ENCODE results near the gene PFN4.

DNA sequence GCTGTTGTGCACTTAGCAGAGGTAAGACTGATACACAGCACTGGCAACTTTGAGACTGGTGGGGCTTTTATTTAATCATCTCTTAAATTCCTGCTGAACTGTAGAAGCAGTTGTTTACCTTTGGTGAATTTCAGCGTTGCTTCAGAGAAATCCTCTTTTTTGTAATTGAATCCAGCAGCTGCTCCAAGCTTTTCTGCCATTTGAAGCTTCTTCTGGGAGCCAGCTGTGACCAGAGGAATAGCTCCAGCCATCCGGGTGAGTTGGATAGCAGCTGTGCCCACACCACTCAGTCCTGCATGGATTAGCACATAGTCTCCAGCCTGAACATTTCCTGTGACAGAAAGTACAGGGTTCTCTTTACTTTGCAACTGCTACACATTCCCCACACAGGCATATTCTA, 42.4 kb downstream of the PFN4 start:
- TF ChIP-seq EP300 (IDR thresholded peaks at IDR 0.05) (no peak), HOXB5 (CRISPR knock-in tag; IDR thresholded peaks at IDR 0.05) (no peak), HDAC2 (IDR thresholded peaks at IDR 0.05) (no peak), BHLHE40 (IDR thresholded peaks at IDR 0.05; ENCODE audit: low read depth, low read length) (no peak), NR3C1 (IDR thresholded peaks at IDR 0.05) (no peak), CEBPB (IDR thresholded peaks at IDR 0.05) (no peak), MYC (IDR thresholded peaks at IDR 0.05; ENCODE audit: borderline replicate concordance, low read length) (no peak), RNF2 (IDR thresholded peaks at IDR 0.05; ENCODE audit: borderline replicate concordance, low read depth) (no peak), SREBF2 (IDR thresholded peaks at IDR 0.05) (no peak), POLR2A (IDR thresholded peaks at IDR 0.05; ENCODE audit: low read length) (no peak), REST (IDR thresholded peaks at IDR 0.05) (no peak)
- TF ChIP-seq, protein P1, sequence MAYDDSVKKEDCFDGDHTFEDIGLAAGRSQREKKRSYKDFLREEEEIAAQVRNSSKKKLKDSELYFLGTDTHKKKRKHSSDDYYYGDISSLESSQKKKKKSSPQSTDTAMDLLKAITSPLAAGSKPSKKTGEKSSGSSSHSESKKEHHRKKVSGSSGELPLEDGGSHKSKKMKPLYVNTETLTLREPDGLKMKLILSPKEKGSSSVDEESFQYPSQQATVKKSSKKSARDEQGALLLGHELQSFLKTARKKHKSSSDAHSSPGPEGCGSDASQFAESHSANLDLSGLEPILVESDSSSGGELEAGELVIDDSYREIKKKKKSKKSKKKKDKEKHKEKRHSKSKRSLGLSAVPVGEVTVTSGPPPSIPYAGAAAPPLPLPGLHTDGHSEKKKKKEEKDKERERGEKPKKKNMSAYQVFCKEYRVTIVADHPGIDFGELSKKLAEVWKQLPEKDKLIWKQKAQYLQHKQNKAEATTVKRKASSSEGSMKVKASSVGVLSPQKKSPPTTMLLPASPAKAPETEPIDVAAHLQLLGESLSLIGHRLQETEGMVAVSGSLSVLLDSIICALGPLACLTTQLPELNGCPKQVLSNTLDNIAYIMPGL (CRISPR knock-in tag; IDR thresholded peaks at IDR 0.05; ENCODE audit: borderline replicate concordance) = no peak
- TF ChIP-seq, protein P2, sequence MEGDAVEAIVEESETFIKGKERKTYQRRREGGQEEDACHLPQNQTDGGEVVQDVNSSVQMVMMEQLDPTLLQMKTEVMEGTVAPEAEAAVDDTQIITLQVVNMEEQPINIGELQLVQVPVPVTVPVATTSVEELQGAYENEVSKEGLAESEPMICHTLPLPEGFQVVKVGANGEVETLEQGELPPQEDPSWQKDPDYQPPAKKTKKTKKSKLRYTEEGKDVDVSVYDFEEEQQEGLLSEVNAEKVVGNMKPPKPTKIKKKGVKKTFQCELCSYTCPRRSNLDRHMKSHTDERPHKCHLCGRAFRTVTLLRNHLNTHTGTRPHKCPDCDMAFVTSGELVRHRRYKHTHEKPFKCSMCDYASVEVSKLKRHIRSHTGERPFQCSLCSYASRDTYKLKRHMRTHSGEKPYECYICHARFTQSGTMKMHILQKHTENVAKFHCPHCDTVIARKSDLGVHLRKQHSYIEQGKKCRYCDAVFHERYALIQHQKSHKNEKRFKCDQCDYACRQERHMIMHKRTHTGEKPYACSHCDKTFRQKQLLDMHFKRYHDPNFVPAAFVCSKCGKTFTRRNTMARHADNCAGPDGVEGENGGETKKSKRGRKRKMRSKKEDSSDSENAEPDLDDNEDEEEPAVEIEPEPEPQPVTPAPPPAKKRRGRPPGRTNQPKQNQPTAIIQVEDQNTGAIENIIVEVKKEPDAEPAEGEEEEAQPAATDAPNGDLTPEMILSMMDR (IDR thresholded peaks at IDR 0.05) = no peak
- TF ChIP-seq, protein P3, sequence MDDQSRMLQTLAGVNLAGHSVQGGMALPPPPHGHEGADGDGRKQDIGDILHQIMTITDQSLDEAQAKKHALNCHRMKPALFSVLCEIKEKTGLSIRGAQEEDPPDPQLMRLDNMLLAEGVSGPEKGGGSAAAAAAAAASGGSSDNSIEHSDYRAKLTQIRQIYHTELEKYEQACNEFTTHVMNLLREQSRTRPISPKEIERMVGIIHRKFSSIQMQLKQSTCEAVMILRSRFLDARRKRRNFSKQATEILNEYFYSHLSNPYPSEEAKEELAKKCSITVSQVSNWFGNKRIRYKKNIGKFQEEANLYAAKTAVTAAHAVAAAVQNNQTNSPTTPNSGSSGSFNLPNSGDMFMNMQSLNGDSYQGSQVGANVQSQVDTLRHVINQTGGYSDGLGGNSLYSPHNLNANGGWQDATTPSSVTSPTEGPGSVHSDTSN (IDR thresholded peaks at IDR 0.05) = no peak
